ENCODE measurements around the gene DGCR2.

GRCh38 chr22:19044381-19044780 lies 77.8 kb downstream of the DGCR2 start:
- no peak for TF ChIP-seq CTCF (IDR thresholded peaks at IDR 0.05)
- TF ChIP-seq POLR2A (IDR thresholded peaks at IDR 0.05), result no peak

All from heart left ventricle (tissue), 13 donors.